ENCODE data around the gene UBE3C. TPM values are rescaled to one million over a fixed set of nuclear protein-coding genes. Genes with fewer than 3 reads are reported as not detected.

UBE3C gene
- total and polyA plus RNA-seq, 2 donors (not counting 3 experiments of a cell fraction or from before 2014, with no cell fraction given) = 45.1 to 77.3 TPM

DNA sequence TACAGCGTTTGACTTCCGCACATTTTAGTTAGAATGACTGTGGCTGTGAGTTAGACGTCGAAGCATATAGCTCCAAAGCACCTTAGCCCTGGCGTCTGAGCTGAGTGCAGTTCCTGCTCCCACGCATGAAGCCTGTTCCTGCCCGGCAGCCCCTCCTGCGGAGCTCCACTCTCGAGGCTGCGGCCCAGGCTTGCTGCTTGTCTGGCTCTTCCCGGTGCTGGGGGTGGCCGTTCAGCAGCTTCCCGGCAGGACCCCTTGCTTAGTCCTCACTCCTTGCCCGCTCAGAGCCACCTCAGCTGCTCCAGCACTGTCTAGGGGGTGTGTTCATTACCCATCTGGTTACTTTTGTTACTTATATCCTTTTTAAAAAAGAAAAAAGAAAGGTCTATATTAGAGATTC, 109.9 kb downstream of the UBE3C start:
- TF ChIP-seq, protein P1, sequence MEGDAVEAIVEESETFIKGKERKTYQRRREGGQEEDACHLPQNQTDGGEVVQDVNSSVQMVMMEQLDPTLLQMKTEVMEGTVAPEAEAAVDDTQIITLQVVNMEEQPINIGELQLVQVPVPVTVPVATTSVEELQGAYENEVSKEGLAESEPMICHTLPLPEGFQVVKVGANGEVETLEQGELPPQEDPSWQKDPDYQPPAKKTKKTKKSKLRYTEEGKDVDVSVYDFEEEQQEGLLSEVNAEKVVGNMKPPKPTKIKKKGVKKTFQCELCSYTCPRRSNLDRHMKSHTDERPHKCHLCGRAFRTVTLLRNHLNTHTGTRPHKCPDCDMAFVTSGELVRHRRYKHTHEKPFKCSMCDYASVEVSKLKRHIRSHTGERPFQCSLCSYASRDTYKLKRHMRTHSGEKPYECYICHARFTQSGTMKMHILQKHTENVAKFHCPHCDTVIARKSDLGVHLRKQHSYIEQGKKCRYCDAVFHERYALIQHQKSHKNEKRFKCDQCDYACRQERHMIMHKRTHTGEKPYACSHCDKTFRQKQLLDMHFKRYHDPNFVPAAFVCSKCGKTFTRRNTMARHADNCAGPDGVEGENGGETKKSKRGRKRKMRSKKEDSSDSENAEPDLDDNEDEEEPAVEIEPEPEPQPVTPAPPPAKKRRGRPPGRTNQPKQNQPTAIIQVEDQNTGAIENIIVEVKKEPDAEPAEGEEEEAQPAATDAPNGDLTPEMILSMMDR (IDR thresholded peaks at IDR 0.05; ENCODE audit: extremely low read depth in 1 of 2, insufficient read depth in 1 of 2, low read depth in 1 of 2, low read length in 2 of 2) = no peak
- TF ChIP-seq, protein P2, sequence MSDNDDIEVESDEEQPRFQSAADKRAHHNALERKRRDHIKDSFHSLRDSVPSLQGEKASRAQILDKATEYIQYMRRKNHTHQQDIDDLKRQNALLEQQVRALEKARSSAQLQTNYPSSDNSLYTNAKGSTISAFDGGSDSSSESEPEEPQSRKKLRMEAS (IDR thresholded peaks at IDR 0.05; ENCODE audit: insufficient read depth, insufficient read length) = no peak
- TF ChIP-seq POLR2AphosphoS5 (IDR thresholded peaks at IDR 0.05; ENCODE audit: insufficient read depth, low read depth, low read length) (no peak), GATA2 (IDR thresholded peaks at IDR 0.05; ENCODE audit: insufficient read depth, insufficient read length, low read depth, low read length) (no peak), POLR2A (IDR thresholded peaks at IDR 0.05; ENCODE audit: low read depth, low read length) (no peak), FOS (IDR thresholded peaks at IDR 0.05; ENCODE audit: borderline replicate concordance, insufficient read depth, low read length) (no peak)
- FAIRE-seq (no peak), DNase-seq (ENCODE audit: low read depth, low spot score) (no peak)
- no peaks in the 10 kb centered on the region for H3K9me1 ChIP-seq (replicated peaks; ENCODE audit: control insufficient read depth, extremely low read depth, insufficient read depth, low read length)
- H3K27me3 ChIP-seq (ENCODE audit: control insufficient read depth in 2 of 2, insufficient read depth in 2 of 2, low read length in 2 of 2) = no peaks in the 10 kb centered on the region
- ChIA-PET POLR2A (no interaction called here), CTCF (interaction anchor here (1.2 to 1.9 kb wide), 3 partner anchors 10 to 90 kb away, joined by 3 to 11 read pairs (median 4); no protein-coding TSS in a partner anchor)
- H3K4me2 ChIP-seq (ENCODE audit: insufficient read depth, low read length) = no peak overlapping the region
- H3K9me3 ChIP-seq (replicated peaks; ENCODE audit: control insufficient read depth, insufficient read depth, low read length) = no peaks in the 10 kb centered on the region
- H3K27ac ChIP-seq (ENCODE audit: insufficient read depth, low read depth, low read length) = no peak overlapping the region
- peaks cover 4 to 8% of the 10 kb centered on the region in 2 experiments for H3K36me3 ChIP-seq (ENCODE audit: control insufficient read depth in 2 of 2, extremely low read depth in 1 of 2, insufficient read depth in 2 of 2, low read length in 2 of 2)
- no peaks in the 10 kb centered on the region for H3K79me2 ChIP-seq (ENCODE audit: control insufficient read depth, insufficient read depth, low read length)
- H2AFZ ChIP-seq (ENCODE audit: low read depth, low read length) = no peak overlapping the region
- dilution Hi-C loops (cut with MboI; ENCODE audit: extremely low pct_ligation_motif_present, low sequenced_read_pairs) (no loop called here), intact Hi-C loops (cut with micrococcal nuclease) (no loop called here)
- BruUV-seq (replicated peaks) = no TSS peak
- no peak overlapping the region for H3K4me3 ChIP-seq (replicated peaks in 1 of 3; ENCODE audit: insufficient read depth in 1 of 3, low read depth in 1 of 3, low read length in 3 of 3)
- no peaks in the 10 kb centered on the region for H3K4me1 ChIP-seq (ENCODE audit: control insufficient read depth, extremely low read depth, insufficient read depth, low read length)
- no peak overlapping the region for H3K9ac ChIP-seq (replicated peaks; ENCODE audit: extremely low read depth, insufficient read depth, low read length)
- H4K20me1 ChIP-seq (replicated peaks; ENCODE audit: control insufficient read depth, extremely low read depth, insufficient read depth, low read length) = no peaks in the 10 kb centered on the region

Data from endothelial cell of umbilical vein (primary cell).